Mammary epithelial cell (primary cell): ENCODE data around the gene ANK3.

Experiments used
- EZH2 ChIP-seq: IDR thresholded peaks from 2 replicates; pipeline ENCODE4 v1.6.1; 2012; ENCODE audit warnings: low read length, inconsistent platforms, borderline replicate concordance
- TF ChIP-seq, protein P1 (sequence below), 2 donors: IDR thresholded peaks in 1 of 2; conservative IDR thresholded peaks in 1 of 2; 2 replicates each; pipeline ENCODE4 v1.5.1; 2011 to 2012; ENCODE audit warnings: inconsistent platforms in 2 of 2, low read length in 2 of 2, mild to moderate bottlenecking in 2 of 2, control low read depth in 1 of 2, low read depth in 1 of 2; ENCODE audit not compliant: insufficient read depth in 1 of 2; ENCODE audit errors: extremely low read depth in 1 of 2

GRCh38 chr10:60309891-60310290 lies 79.8 kb downstream of the ANK3 start:
- TF ChIP-seq, protein P1, sequence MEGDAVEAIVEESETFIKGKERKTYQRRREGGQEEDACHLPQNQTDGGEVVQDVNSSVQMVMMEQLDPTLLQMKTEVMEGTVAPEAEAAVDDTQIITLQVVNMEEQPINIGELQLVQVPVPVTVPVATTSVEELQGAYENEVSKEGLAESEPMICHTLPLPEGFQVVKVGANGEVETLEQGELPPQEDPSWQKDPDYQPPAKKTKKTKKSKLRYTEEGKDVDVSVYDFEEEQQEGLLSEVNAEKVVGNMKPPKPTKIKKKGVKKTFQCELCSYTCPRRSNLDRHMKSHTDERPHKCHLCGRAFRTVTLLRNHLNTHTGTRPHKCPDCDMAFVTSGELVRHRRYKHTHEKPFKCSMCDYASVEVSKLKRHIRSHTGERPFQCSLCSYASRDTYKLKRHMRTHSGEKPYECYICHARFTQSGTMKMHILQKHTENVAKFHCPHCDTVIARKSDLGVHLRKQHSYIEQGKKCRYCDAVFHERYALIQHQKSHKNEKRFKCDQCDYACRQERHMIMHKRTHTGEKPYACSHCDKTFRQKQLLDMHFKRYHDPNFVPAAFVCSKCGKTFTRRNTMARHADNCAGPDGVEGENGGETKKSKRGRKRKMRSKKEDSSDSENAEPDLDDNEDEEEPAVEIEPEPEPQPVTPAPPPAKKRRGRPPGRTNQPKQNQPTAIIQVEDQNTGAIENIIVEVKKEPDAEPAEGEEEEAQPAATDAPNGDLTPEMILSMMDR (conservative IDR thresholded peaks at IDR 0.05 in 1 of 2, IDR thresholded peaks at IDR 0.05 in 1 of 2; ENCODE audit: extremely low read depth in 1 of 2, insufficient read depth in 1 of 2, low read depth in 1 of 2, low read length in 2 of 2): no peak
- no peak for TF ChIP-seq EZH2
